Tibial nerve (tissue), 4 donors: ENCODE data around the gene FBXW7. TPM values are rescaled to one million over a fixed set of nuclear protein-coding genes. Genes with fewer than 3 reads are reported as not detected.

Source experiments
- DNase-seq, 2 donors: peaks; one replicate each; pipeline ENCODE4 v3.0.0-alpha.2; 2019; ENCODE audit warnings: low spot score in 2 of 2
- H3K27ac ChIP-seq, 4 donors: fragments of 200-600 bp; sonication (generic) in 3 of 4; one replicate each; pipeline ENCODE4 v1.5.1; 2017 to 2019; ENCODE audit warnings: mild to moderate bottlenecking in 1 of 4
- H3K27me3 ChIP-seq, 2 donors: fragments of 200-600 bp; sonication (generic) in 1 of 2; one replicate each; pipeline versions ENCODE4 v1.5.1 to v1.6.0; 2017 to 2019
- H3K36me3 ChIP-seq, 3 donors: fragments of 200-600 bp; sonication (generic); one replicate each; pipeline ENCODE4 v1.5.1; 2018 to 2019
- H3K4me1 ChIP-seq, 4 donors: fragments of 200-600 bp; sonication (generic) in 3 of 4; one replicate each; pipeline ENCODE4 v1.5.1; 2017 to 2019
- H3K4me3 ChIP-seq, 4 donors: fragments of 200-600 bp; sonication (generic) in 3 of 4; one replicate each; pipeline ENCODE4 v1.5.1; 2017 to 2019; ENCODE audit warnings: mild to moderate bottlenecking in 1 of 4, moderate library complexity in 1 of 4
- H3K9me3 ChIP-seq, 4 donors: fragments of 200-600 bp; sonication (generic) in 3 of 4; one replicate each; pipeline ENCODE4 v1.5.1; 2017 to 2019
- EP300 ChIP-seq, 2 donors: sonication (generic); formaldehyde crosslinking; IDR thresholded peaks; one replicate each; pipeline ENCODE4 v1.6.1; 2017; ENCODE audit warnings: antibody characterized with exemption in 2 of 2, mild to moderate bottlenecking in 1 of 2
- POLR2A ChIP-seq, 2 donors: fragments of 450-650 bp; IDR thresholded peaks; one replicate each; pipeline ENCODE4 v1.6.1; 2017; ENCODE audit warnings: antibody characterized with exemption in 2 of 2, mild to moderate bottlenecking in 2 of 2, moderate library complexity in 2 of 2
- WGBS, 2 donors: methylation state at CpG; one replicate each; pipeline ENCODE4 v1.1.5; 2018; 5-methylcytosine and 5-hydroxymethylcytosine counted together
- total RNA-seq, 4 donors: library from RNA; depleted of rRNA; stranded (reverse); fragments of >200 nt; gene quantifications; one replicate each; pipeline ENCODE4 v1.1.0, GENCODE V29; 2016
- TF ChIP-seq, protein P1 (sequence below), 5 experiments: fragments of 200-600 bp in 3 of 5; fragments of 450-650 bp in 2 of 5; sonication (generic) in 3 of 5; IDR thresholded peaks; one replicate each; pipeline ENCODE4 v1.5.1; 2016 to 2019; ENCODE audit warnings: antibody characterized with exemption in 5 of 5, mild to moderate bottlenecking in 3 of 5, moderate library complexity in 2 of 5

Gene FBXW7
- total RNA-seq, 4 donors from 2014 or later, result 40.8 to 85.7 (median 62.1) TPM

DNA sequence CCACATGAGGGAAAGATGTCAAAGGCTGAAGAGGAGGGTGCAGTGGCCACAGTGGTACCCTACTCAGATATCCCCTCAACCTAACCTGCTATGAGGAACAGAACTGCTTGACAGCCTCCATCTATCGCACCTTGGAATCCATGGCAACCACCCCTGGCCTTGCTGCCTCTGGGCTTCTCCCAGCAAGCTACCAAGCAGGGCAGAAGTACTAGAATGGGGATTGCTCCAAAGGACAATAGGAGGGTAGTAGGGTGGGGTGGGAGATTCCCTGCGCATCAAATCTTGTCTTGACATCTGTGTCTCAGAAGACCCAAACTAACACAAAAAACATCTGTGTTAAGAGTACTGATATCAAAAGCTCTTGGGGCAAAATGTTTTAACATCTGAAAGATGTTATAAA lies 118.2 kb downstream of the FBXW7 start:
- Histone ChIP-seq H3K9me3 (no peaks in the 10 kb centered on the region), H3K36me3 (no peaks in the 10 kb centered on the region), H3K27ac (no peak overlapping the region), H3K4me1 (peaks cover 0 to 14% (median 1%) of the 10 kb centered on the region in 4 donors), H3K27me3 (no peaks in the 10 kb centered on the region), H3K4me3 (no peak overlapping the region)
- WGBS, 2 donors, result 81 to 90% methylated on average over 2 of the region's 2 CpGs
- DNase-seq, result no peak
- TF ChIP-seq POLR2A (IDR thresholded peaks at IDR 0.05) (no peak), EP300 (IDR thresholded peaks at IDR 0.05) (no peak)
- TF ChIP-seq, protein P1, sequence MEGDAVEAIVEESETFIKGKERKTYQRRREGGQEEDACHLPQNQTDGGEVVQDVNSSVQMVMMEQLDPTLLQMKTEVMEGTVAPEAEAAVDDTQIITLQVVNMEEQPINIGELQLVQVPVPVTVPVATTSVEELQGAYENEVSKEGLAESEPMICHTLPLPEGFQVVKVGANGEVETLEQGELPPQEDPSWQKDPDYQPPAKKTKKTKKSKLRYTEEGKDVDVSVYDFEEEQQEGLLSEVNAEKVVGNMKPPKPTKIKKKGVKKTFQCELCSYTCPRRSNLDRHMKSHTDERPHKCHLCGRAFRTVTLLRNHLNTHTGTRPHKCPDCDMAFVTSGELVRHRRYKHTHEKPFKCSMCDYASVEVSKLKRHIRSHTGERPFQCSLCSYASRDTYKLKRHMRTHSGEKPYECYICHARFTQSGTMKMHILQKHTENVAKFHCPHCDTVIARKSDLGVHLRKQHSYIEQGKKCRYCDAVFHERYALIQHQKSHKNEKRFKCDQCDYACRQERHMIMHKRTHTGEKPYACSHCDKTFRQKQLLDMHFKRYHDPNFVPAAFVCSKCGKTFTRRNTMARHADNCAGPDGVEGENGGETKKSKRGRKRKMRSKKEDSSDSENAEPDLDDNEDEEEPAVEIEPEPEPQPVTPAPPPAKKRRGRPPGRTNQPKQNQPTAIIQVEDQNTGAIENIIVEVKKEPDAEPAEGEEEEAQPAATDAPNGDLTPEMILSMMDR (IDR thresholded peaks at IDR 0.05), result no peak

DNA sequence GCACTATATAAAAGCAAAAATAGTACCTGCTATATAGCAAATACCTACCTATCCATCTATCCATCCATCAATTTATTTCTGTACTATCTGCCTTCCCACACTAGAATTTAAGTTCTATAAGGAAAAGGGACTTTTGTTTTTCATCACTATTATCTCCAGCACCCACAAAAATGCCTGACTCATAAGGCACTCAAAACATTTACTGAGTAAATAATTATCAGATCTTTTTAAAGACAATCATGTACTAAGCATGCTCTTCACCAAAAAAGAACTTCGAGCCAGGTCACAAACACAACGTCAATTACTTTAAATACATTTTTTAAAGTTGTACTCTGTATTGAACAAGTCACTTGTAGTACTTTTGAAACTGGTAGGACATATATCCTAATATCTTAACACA lies 119.9 kb downstream of the FBXW7 start:
- no peak overlapping the region for H3K27ac ChIP-seq
- DNase-seq, result no peak
- WGBS, 2 donors, result 75 to 80% methylated on average over 2 of the region's 2 CpGs
- H3K4me3 ChIP-seq, result no peak overlapping the region
- no peaks in the 10 kb centered on the region for H3K36me3 ChIP-seq
- no peaks in the 10 kb centered on the region for H3K27me3 ChIP-seq
- H3K9me3 ChIP-seq, result no peaks in the 10 kb centered on the region
- TF ChIP-seq POLR2A (IDR thresholded peaks at IDR 0.05), result no peak
- TF ChIP-seq, protein P1 (IDR thresholded peaks at IDR 0.05), result no peak
- TF ChIP-seq EP300 (IDR thresholded peaks at IDR 0.05), result no peak
- H3K4me1 ChIP-seq, result peaks cover 0 to 14% (median 1%) of the 10 kb centered on the region in 4 donors

DNA sequence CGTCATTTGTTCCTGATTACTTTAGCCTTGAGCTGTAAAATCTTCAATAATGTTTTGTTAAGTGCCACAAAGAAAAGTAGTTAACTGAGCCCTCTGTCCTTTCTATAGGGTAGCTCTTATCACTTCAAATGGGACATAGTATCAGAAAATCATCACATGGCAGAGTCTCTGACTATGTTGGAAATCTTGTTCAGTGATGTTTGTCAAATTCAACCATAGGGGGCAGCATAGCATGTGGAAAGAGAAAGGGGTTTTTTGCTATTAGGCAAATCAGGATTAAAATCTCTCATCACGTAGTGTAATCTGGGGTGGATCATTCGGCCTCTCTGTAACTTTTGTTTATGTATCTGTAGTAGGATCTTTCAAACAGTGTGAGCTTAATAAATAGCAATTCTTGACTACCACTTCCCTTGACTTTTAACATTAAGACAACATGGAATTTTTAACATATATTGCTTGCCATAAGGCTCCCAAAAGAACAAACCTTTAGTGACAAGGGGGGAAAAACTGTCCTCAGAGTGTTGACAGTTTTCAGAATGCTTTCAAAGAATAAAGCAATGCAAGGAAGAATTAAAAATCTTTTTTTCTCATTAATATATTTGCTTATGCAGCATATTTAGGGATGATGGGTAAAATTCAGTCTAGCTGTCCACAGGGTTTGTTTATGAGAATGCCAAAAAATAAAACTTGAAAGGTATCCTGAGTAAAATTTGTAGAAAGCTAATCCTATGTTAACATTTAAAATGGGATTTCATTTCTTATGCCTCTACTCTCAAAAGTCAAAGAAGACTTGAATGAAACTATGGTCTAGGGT lies 127.2 kb downstream of the FBXW7 start:
- Histone ChIP-seq H3K9me3 (no peaks in the 10 kb centered on the region), H3K27ac (no peak overlapping the region), H3K36me3 (no peaks in the 10 kb centered on the region), H3K4me1 (peaks cover 0 to 15% (median 0%) of the 10 kb centered on the region in 4 donors), H3K4me3 (no peak overlapping the region), H3K27me3 (no peaks in the 10 kb centered on the region)
- 57 to 60% methylated on average over 3 of the region's 3 CpGs for WGBS, 2 donors
- no peak for DNase-seq
- no peak for TF ChIP-seq POLR2A (IDR thresholded peaks at IDR 0.05)
- no peak for TF ChIP-seq EP300 (IDR thresholded peaks at IDR 0.05)
- TF ChIP-seq, protein P1 (IDR thresholded peaks at IDR 0.05), result peak; percentile 35 to 52 (median 40)

DNA sequence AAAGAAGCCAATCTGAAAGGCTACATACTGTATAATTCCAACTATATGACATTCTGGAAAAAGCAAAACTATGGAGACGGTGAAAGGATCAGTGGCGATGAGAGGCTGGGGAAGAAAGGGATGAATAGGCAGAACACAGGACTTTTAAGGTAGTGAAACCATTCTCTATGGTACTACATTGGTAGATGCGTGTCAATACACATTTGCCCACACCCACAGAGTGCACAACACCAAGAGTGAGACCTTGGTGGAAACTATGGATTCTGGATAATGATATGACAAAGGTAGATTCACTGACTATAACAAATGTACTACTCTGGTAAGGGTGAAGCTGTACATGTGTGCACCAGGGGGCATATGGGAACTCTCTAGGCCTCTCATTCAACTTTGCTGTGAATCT lies 134.5 kb downstream of the FBXW7 start:
- WGBS, 2 donors, result 94 to 97% methylated on average over 3 of the region's 3 CpGs
- DNase-seq, result no peak
- peaks cover 0 to 21% (median 0%) of the 10 kb centered on the region in 4 donors for H3K4me1 ChIP-seq

DNA sequence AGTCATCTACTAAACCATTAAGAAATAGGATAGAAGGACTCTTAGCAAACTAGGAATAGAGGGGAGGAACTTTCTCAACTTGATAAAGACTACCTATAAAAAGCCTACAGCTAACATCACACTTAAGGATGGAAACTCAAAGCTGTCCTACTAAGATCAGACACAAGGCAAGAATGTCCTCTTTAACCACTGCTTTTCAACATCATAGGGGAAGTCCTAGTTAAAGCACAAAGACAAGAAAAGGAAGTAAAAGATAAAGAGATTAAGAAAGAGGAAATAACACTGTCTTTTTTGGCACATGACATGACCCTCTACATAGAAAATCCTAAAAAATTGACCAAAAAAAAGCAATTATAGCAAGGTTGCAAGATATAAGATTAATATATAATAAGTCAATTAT lies 136.6 kb downstream of the FBXW7 start:
- Histone ChIP-seq H3K27me3 (no peaks in the 10 kb centered on the region), H3K36me3 (no peaks in the 10 kb centered on the region), H3K4me3 (no peak overlapping the region), H3K4me1 (peaks cover 0 to 21% (median 0%) of the 10 kb centered on the region in 4 donors), H3K27ac (no peak overlapping the region), H3K9me3 (no peaks in the 10 kb centered on the region)
- no peak for TF ChIP-seq EP300 (IDR thresholded peaks at IDR 0.05)
- TF ChIP-seq, protein P1 (IDR thresholded peaks at IDR 0.05), result no peak
- no peak for TF ChIP-seq POLR2A (IDR thresholded peaks at IDR 0.05)
- no peak for DNase-seq

More for the DNA sequence above, 134.5 kb downstream of the FBXW7 start:
- no peaks in the 10 kb centered on the region for H3K27me3 ChIP-seq
- TF ChIP-seq, protein P1 (IDR thresholded peaks at IDR 0.05), result no peak
- TF ChIP-seq EP300 (IDR thresholded peaks at IDR 0.05) (no peak), POLR2A (IDR thresholded peaks at IDR 0.05) (no peak)
- H3K27ac ChIP-seq, result no peak overlapping the region
- H3K9me3 ChIP-seq, result no peaks in the 10 kb centered on the region
- no peaks in the 10 kb centered on the region for H3K36me3 ChIP-seq
- no peak overlapping the region for H3K4me3 ChIP-seq
